HG03025 (cell line): ENCODE measurements around the gene TMEM72.

ENCODE experiments used
- ATAC-seq: cut with Tn5 transposase; IDR thresholded peaks from one replicate; pipeline ENCODE4 v1.9.1; 2021; ENCODE audit warnings: mild to moderate bottlenecking, moderate library complexity; ENCODE audit not compliant: unreplicated experiment, low FRiP score

The TMEM72 gene

DNA sequence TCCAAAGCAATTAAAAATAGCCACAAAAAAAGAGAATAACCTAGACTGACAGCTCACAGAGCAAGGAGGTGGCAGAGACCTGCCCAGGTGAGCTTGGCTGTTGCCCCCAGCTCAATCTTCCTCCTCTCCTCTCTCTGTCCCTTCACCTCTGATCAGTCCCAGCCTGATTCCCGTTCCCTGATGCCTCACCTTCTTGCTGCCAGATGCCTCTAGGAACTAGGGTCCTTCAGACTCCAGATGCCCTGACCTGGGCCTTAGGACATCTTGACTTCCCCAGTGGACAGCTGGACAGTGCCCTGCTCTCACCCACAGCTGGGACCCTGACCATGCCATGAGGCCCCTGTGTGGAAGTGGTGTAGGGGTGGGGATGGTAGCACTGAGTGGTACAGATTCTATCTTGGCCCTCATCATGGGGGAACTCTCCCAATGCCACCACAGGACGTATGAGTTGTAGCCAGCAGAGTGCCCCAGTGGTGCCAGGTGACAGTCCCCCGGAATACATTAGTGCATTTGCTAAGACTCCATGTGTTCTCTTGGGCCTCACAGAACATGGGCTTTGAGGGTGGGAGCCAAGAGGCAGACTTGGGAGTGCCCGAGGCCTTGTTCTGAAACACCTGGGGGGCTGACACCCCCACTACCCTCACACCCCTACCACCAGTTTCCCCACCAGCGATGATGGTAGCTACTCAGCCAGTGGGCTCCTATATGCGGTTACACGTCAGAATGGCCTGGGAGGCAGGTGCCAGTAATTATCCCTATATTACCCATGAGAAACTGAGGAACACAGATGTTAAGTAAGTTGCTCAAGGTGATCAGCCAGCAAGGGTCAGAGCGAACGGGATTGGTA, 65.4 kb downstream of the TMEM72 start:
- no peak for ATAC-seq

DNA sequence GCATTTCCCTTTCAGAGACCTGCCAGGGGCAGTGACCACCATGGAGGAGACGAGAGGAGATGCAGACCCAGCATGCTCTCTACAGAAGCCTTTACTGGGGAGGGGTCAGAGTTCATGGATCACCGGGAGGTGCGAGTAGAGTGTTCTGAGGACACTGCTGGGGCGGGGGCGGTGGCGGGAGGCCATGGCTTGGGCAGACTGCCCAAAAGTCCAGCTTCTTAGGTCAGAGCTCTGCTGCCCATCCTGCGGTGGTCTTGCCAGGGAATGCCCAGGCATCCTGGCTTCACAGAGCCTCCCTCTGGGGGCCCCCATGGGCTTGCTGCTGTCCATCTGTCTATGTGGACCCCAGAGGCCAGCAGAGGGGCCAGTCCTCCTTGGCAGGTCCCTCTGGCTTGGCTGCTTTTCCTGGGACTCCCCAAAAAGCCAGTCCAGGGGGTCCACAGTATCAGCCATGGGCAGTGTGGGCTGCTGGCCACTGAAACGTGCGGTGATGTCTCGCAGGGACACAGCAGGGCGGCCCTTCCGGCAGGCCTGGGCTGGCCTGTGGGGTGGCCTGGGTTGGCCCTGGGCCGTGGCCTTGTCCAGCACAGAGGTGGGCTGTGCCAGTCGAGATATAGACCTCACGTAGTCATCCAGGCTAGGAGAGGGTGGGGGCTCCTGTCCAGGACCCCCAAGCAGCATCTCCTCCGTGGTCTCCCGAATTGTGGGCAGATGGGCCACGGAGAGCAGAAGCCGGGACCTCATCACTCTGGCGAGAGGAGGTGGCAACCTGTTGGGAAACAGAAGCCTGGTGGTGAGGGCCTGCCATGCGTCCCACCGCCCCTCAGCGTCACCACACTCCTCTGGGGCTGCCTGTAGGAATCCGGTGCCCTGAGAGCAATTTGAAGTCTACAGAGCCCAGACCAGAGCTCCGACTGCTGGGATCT, 66.4 kb downstream of the TMEM72 start:
- ATAC-seq = no peak

- no peak for ATAC-seq
These were observed 67.1 kb downstream of the TMEM72 start for GRCh38 chr10:44978213-44978569.

- no peak for ATAC-seq
These were observed 67.6 kb downstream of the TMEM72 start, which contains the start of gene DEPP1 for GRCh38 chr10:44978570-44979280. Gene DEPP1 (minus strand): TSS chr10:44978809. CDS start chr10:44978030, 779 bp downstream.

DNA sequence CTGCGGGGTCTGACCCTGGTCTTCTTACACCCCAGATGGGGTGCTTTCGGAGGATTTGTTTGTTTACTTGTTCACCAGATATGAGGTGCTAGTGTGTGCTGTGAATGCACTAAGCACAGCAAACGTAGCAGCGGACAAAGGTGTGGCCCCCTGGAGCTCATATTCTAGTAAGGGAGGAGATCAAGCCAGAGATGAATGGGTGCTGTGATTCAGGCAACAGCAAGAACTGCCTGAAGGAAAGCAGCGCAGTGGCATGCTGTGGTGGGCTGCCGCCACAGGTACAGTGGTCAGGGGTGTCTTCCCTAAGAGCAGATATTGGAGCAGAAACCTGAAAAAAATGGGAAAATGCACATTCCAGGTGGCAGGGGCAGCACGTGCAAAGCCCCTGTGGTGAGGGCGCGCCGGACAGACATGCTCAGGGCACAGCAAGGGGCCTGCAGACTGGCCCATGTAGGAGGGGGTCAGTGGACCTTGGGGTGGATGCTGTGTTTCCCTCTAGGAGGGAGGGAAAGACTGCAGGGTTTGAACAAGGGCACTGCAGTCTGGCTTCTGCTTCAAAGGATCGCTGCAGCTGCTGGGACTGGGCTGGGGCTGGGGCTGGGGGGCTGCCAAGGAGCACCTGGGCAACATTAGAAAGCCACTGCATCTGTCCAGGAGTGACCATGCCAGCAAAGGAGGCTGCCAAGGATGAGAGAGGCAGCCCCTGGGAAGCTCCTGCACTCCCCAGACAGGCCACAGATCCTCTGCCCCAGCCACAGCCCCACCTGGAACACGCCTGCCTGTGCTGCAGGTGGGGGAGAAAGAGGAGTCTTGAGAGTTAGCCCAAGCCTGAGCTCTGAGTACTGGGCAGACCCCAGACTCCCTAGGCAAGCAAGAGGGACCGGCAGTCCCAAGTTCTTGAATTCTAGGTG, 68.4 kb downstream of the TMEM72 start:
- no peak for ATAC-seq

DNA sequence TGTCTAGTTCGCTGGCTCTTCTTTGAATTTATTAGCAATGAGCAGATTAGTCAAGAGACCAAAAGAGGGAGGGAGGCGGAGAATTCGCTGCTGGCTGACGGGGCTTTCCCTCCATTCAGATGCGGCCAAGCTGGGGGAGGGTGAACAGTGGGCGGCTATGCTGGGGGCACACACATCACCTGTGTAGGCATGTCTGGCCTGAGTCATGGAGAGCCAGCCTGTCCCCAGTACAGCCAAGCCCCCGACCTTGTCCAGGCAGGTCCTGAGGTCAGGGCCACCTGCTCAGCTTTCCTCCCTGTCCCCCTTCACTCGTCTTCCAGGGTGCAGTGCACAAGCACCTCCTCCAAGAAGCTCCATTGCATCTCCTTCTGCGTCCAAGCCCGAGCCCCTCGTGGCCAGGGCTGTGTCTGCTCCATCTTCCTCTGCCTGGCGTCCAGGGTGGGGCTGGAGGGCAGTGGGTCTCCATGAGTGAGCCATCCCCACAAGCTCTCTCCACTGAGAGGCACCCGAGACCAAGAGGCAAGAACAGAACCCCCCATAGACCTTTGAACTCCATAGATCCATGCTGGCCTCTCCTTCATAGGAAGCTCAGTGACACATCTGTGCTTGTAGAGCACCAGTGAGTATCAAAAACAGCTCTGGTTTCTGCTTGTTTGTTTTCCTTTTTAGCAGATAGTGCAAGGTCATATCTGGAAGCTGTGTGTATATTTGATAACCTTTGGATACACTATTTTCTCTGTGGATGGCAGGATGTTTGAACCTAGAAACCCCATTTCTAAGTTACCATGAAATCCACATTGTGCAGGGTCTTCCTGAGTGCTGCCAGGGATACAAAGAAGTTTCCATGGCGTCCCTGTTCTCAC, 69.4 kb downstream of the TMEM72 start:
- ATAC-seq = no peak

GRCh38 chr10:44981172-44982113, 70.3 kb downstream of the TMEM72 start:
- ATAC-seq = peak; percentile 64

- ATAC-seq = no peak
These were observed 71.0 kb downstream of the TMEM72 start for GRCh38 chr10:44982114-44982460.

DNA sequence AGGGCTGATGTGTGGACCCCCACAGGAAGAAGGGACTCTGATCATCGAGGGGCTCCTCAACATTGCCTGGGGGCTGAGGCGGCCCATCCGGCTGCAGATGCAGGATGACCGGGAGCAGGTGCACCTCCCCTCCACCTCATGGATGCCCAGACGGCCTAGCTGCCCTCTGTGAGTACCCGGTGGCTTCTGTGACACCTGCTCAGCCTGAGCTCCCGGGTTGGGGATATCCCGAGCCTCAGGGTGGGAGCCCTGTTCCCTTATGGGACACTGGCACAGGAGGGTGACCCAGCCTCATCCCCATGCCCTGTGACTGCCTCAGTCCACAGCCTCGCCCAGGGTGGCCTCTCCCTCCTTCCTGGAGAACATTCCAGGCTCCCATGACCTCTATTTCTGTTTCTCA, 71.4 kb downstream of the TMEM72 start:
- ATAC-seq = no peak

GRCh38 chr10:44983066-44983894, 72.1 kb downstream of the TMEM72 start:
- ATAC-seq = no peak

GRCh38 chr10:44983895-44984278, 72.8 kb downstream of the TMEM72 start:
- no peak for ATAC-seq

DNA sequence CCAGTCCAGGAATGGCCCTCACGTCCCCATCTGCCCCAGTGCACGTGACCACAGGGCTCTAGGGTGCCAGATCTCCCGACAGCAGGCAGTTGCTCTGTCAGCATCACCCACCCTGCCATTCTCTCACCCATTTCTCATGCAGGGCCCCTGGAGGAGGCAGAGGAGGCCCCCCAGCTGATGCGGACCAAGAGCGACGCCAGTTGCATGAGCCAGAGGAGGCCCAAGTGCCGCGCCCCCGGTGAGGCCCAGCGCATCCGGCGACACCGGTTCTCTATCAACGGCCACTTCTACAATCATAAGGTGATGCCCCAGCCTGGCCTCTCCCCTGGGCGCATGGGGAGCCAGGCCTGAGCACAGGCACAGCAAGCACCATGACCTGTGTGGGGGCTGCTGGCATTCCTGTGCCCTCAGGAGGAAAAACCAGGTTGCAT, 73.5 kb downstream of the TMEM72 start:
- ATAC-seq = no peak

- no peak for ATAC-seq
These were observed 74.1 kb downstream of the TMEM72 start for GRCh38 chr10:44985175-44985681.

GRCh38 chr10:44986179-44986578, 75.0 kb downstream of the TMEM72 start:
- no peak for ATAC-seq
